ENCODE measurements around the gene C4orf33.
"Not testable (repeated sequence)": the region's sequence is repeated elsewhere in the genome, so short reads cannot be mapped to it uniquely, and the experiment has no call there.

C4orf33 gene, protein sequence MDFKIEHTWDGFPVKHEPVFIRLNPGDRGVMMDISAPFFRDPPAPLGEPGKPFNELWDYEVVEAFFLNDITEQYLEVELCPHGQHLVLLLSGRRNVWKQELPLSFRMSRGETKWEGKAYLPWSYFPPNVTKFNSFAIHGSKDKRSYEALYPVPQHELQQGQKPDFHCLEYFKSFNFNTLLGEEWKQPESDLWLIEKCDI

DNA sequence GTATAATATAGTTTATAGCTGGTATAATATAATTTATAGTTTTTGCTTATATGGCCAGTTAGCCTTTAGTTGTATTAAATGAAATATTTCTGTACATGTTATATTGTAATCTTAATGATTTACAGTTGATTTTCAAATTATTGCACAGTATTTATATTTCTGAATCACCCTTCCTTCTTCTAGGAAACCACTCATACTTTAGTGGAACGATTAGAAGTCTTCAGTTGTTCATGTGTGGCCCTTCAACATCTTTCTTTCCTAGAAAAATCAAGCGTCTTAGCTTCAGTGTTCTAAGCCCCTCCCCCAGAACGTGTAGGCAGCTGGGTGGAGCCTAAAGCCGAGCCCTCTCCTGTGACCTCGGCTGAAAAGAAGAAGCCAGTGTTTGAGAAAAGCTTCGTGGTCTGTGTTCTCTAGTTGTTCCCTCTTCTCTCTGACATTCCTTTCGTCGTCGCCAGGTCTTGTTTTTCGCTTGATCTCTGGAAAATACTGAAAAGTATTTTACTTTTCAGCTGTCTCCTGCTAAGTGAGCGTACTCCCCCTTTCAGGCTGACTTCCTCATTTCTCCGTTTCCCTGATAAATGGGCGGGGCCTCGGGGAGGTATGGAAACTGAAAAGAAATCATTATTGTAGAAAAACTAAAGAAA, at the start of gene C4orf33:
TSS of gene C4orf33 (plus strand) at position 342 of the 644 bp plus-strand sequence. CDS start 6,459 bp downstream, outside the sequence.
- DNase-seq, result peak; percentile 91

DNA sequence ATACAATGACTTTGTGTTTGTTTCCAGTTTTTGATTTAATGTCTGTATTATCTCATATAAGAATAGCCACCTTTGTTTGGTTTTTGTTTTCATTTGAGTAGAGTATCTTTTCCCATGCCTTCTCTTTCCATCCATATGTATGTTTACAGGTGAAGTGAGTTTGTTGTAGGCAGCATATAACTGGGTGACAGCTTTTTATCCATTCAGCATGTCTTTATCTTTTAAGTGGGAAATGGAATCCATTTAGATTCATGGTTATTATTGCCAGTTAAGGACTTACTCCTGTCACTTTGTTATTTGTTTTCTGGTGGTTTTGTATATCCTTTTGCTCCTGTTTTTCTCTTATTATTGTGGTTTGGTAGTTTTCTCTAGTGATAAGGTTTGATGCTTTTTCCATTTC, 36.9 kb upstream of the C4orf33 start:
- DNase-seq, result no peak

DNA sequence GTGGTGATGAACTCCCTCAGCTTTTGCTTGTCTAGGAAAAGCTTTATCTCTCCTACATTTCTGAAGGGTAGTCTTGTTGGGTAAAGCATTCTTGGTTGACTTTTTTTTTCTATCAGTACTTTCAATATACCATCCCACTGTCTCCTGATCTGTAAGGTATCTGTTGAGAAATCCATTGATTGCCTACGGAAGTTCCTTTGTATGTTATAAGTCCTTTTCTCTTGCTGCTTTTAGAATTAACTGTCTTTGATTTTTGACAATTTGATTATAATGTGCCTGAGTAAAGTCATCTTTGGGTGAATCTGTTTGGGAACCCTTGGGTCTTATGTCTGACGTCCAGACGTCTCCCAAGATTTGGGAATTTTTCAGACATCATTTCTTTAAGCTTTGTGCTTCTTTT, 33.4 kb upstream of the C4orf33 start:
- no peak for DNase-seq

DNA sequence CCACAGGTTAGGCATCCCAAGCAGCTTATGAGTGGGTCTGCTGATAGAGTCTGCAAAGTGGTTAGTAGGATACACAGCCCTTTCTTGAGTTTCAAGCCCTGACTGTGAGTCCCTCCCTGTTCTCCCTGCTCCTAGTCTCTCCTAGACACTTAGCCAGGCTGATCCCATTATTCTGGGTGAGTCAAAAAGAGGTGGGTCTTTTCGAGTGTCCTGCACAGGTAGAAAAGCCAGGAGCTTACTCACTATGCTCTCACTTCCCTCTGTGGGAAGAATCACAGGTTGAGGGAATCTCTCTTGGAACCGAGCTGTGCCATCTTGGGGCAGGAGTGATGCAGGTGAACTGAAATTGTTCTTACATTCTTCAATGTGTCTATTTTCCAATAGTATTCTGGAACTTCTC, 32.3 kb upstream of the C4orf33 start:
- no peak for DNase-seq

DNA sequence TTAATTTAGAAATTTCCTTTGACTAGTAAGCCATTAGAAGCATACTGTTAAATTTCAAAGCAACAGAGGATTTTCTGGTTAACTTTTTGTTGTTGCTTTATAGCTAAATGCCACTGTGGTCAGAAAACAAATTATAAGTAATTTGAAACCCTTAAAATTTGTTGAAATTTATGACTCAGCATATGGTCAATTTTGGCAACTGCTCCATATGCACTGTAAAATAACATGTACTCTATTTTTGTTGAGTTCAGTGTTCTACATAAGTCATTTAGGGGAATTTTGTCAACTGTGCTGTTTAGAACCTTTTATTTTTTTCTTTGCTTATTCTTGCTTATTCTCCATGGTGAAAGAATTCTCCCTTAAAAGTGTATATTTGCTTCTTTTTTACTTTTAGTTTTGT, 31.2 kb upstream of the C4orf33 start:
- no peak for DNase-seq

DNA sequence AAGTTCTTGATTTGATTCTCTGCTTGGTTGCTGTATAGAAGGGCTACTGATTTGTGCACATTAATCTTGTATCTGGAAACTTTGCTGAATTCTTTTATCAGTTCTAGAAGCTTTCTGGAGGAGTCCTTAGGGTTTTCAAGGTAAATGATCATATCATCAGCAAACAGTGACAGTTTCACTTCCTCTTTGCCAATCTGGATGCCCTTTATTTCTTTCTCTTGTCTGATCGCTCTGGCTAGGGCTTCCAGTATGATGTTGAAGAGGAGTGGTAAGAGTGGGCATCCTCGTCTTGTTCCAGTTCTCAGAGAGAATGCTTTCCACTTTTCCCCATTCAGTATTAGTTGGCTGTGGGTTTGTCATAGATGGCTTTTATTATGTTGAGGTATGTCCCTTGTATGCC, 26.4 kb upstream of the C4orf33 start:
- not testable (repeated sequence) for DNase-seq

DNA sequence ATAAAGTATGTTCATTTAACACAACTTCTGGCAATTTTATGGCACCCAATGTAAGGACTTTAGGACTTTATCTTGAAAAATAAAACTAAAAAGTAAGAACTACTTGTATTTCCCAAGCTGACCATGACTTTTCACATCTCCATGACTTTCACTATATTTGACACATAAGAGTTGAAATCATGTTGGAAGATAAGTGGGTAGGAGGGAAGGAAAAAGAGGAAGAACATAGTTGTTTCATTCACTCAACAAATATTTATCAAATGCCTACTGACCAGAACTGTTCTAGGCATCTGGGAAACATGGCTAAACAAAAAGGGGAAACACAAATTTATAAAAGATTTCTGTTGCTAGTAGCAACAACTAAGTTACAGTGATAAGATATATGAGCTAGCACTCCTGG, 18.6 kb upstream of the C4orf33 start:
- DNase-seq, result peak; percentile 60

DNA sequence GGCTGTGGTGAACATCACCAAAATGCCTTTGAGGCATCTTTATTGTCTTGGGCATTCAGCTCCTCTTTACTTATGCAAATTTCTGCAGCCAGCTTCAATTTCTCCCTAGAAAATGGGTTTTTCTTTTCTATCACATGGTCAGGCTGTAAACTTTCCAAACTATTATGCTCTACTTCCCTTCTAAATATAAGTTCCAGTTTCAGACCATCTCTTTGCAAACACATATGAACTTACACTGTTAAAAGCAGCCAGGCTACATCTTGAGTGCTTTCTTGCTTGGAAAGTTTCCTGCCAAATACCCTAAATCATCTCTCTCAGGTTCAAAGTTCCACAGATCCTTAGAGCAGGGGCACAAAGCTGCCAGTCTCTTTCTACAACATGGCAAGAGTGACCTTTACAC, 15.8 kb upstream of the C4orf33 start:
- DNase-seq, result peak; percentile 37

DNA sequence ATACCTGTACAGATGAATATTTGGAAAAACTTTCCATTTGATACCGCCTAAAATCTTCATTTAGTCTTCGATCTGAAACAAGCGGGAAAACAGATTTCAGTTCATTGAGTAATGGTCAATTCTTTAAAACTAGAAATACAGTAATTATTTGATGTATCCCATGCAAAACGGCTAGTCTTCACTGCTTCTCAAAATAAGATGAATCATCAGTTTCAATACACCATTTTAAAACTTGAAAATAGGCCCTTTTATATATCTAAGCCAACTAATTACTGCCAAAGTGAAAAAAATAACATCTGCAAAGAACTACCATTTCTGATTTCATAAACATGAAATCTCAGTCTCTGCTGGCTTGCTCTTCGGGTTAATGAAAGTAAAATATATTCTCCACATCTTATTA, 13.7 kb upstream of the C4orf33 start:
- DNase-seq, result no peak

DNA sequence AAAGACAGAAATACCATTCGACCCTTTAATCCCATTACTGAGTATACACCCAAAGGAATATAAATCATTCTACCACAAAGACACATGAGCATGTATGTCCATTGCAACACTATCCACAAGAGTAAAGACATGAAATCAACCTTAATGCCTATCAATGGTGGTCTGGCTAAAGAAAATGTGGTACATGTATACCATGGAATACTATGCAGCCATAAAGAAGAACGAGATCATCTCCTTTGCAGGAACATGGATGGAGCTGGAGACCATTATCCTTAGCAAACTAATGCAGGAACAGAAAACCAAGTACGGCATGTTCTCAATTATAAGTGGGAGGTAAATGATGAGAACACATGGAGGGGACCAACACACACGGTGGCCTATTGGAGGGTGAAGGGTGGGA, 10.5 kb upstream of the C4orf33 start:
- no peak for DNase-seq

DNA sequence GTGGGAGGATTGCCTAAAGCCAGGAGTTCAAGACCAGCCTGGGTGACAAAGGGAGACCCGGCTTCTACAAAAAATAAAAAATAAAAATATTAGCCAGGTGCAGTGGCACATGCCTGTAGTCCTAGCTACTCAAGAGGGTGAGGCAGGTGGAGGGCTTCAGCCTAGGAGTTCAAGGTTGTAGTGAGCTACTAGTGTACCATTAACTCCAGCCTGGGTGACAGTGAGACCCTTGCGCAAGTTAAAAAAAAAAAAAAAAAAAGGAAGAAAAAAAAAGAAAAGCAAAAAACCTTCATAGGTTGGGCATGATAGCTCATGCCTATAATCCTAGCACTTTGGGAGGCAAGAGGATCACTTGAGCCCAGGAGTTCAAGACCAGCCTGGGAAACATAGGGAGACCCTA, 8.4 kb upstream of the C4orf33 start:
- DNase-seq, result no peak

DNA sequence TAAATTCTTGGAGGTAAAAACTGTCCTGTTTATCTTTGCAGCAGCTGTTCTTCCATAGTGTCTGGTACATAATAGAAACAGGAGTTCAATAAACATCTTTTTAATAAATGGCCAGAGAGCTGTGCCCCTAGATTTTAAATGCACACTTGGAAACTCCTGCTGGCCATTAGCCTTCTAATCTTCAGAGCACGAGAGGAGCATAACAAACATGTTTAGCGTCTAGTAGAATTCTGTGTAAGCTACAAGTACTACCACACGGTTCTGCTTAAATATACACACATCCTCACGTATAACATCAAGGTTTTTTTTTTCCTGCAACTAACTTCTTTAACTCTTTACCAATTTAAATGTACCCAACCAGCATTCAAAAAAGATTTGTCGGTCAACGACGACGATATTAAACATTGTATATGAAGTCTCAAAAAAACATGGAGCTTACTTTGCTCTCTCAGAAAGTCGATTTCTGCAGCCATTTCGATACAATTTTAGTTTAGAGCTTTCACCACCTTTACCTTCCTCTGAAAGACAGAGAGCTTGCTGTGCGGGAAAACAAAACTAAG, 3.2 kb upstream of the C4orf33 start:
- no peak for DNase-seq

DNA sequence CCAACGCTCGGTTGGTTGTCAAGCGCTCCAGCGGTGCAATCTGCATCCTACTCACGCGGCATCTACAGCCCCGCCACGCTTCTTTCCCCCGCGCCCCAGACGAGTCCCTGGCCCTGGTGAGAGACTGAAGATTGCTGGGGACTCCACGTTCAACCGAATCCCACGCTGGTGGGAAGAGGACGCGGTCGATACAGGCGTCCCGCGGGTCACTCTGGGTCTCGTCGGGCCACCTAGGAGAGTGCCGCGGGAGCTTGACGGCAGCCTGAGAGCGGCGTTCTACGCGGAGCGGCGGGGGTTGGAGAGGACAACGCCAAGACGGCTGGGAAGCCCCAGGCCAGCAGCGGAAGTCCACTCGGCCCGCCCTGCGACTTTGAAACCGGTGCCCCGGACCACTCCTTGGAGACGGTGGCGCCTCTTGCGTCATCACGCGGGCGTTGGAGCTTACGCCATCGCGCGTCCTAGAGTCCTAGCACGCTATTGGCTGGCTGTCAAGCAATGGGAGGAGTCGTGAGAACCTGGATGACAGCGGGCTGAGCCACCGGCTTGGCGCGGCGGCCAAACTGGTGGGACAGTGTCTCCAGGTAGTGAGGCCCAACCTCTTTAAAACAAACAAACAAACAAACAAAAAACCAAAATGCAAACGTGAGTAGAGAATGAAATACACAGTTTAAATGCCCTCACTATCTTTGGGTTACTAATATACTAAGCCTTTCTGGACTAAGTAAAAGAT, 2.6 kb upstream of the C4orf33 start, which contains the start of gene SCLT1:
TSS of gene SCLT1 (minus strand) at position 349 of the 730 bp plus-strand sequence. CDS start 436 bp downstream, outside the sequence.
- DNase-seq, result peak; percentile 100

DNA sequence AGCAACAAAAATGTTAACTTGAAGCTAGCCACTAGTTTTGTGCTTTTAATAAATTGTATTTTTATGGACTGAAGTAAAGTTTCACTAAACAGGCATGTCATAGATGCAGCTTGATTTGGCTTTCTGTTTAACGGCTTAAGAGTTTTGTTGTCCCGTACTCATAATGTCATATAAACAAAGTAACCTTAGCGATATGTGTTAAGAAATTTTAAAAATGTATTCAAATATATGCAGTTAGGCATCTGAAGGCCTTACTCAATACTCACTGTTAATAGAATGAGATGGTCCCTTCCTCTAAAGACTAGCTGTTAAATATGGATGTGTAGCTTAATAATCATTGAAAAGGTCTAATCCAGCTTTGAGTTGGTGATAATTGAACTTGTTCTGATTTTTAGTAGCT, 1.6 kb upstream of the C4orf33 start:
- DNase-seq, result no peak

DNA sequence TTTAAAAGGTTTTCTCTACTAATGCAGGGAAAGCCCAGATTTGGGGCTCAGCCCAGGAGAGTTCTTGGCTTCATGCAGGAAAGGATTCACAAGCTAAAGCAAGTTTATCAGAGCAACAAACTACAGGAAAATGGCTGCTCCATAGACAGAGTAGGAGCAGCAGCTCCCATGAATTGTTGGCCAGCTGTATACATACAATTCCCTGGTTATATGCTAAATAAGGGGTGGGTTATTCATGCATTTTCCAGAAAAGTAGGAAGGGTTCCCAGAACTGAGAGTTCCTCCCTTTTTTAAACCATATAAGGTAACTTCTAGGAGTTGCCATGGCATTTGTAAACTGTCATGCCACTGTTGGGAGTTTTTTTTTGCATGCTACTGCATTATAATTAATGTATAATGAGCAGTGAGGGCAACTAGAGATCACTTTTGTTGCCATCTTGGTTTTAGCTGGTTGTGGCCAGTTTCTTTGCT, 2.6 kb downstream of the C4orf33 start:
- no peak for DNase-seq

DNA sequence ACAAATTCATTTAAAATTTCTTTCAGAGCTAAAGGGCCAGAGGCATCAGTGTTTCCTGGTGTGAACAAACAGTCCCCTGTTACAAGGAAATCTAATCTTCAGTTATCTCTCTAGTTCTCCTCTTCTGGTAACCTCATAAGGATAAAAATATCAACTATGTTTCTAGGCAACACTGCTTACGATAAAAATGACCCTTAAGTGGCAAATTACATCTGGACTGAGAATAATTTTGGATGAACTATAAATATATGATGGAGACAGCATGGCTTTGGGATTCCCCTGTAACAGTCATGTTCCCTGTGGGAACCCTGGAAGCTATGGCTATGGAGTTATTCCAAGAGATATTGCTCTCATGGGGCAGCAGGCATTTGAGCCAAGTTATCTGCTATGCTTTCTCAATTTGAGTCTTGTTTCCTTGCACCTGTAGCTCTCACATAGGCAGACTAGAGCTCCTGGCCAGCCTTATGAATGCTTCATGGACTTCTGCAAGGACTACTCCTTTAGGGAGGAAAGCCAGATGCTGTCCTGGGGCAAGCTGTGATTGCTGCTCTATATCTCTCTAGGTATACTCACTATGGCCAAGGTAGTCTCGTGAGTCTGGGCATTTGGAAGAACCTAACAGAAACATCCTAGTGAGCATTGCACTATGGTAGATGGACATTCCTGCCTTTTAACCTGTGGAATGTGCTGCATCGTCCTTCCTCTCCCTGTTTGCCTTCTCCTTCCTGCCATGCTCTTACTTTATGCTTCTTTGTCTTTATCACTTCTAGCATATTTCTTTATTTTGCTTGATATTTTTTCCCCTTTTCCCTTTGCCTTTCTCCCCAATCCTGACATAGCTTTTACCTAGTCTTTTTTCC, 14.2 kb downstream of the C4orf33 start:
- no peak for DNase-seq

DNA sequence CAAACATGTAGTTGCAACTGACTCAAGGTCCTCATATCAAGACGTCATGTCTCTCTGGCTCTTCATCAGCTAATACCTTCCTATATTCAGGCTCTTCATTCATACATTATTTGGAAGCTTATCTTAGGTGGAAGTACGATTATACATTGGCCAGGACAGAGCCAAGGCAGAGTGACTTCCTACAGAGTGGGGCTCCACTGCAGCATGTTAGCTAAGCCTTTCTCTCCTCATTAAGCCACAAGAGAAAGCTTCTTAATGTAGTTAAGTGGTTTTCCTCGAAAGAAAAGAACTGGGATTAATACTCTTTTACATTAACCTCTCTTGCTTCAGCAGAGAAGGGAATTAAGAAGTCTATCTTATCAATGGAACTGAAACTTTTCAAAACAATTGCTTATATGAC, 15.0 kb downstream of the C4orf33 start:
- no peak for DNase-seq

DNA sequence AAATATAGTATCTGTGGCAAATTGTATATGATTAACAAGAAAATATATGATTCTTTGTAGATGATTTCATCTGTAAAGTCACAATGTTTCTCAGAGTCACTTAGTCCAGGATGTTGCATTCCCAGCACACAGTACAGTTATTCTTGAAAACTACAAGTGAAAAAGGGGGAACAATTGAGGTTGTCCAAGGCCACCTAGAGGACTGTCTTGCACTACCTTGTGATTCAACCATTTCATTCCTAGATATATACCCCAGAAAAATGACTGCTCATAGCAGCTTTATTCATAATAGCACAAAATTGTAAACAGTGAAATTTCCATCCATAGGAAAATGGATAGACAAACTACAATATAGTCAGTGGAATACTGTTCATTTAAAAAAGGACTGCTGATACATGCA, 16.0 kb downstream of the C4orf33 start:
- DNase-seq, result no peak

DNA sequence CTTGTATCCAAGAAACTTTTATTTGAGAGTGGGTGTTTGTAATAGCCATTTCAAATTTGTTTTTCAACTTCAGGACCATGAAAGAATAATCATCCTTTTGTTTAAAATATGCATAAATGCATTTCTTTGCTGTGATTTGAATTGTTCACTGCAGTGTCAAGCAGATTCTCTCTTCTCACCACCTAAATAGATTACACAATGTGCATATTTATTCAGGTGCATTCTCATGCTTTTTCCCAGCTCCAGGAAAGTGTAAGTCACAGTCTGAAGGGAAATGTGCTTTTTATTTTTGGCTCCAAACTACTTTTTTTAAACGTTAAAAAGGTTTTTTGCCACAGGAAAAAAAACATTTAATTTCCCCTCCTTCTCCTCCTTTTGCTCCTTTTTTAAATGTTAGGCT, 17.5 kb downstream of the C4orf33 start:
- no peak for DNase-seq

DNA sequence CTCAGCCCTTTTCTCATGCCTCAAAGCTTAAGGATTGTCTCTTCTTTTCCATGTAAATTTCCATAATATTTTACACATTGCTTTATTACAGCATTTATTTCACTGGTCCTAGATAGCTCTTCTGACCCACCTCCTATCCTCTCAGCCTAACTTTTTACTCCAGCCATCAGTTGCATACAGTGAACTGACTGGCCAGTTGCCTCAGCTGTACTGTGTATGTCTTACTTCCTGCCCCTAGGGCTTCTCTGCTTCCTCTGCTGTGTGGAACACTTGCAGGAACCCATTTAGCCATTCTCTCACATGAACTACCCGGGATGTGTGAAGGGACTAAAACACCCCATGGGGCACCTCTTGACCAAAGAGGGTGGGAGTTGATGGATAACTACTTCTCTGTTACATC, 18.0 kb downstream of the C4orf33 start:
- DNase-seq, result no peak

DNA sequence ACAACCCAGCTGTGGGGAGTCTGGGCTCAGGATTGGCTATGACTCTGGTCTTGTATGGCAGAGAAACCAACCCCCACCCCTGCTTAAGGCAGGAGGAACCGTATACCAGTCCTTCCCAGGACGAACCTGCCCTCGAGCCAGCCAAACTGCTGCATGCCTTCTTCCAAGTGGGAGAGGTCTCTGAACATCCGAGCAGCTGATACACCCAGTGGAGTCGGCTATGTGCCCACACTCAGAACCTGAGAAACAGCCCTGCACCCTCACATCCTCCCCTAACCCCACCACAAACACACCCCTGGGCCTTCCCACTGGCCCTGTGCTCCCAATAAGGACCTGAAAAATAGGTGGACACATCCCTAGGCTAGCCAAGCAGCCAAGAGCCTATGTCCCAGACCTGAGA, 21.8 kb downstream of the C4orf33 start:
- no peak for DNase-seq

DNA sequence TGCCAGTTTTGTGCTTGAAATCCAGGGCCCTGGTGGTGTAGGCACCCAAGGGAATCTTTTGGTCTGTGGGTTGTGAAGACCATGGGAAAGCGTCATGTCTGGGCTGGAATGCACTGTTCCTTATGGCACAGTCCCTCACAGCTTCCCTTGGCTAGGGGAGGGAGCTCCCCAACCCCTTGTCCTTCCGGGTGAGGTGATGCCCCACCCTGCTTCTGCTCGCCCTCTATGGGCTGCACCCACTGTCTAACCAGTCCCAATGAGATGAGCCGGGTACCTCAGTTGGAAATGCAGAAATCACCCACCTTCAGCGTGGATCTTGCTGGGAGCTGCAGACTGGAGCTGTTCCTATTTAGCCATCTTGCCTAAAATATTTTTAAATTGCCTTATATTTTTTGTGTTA, 30.7 kb downstream of the C4orf33 start:
- not testable (repeated sequence) for DNase-seq

DNA sequence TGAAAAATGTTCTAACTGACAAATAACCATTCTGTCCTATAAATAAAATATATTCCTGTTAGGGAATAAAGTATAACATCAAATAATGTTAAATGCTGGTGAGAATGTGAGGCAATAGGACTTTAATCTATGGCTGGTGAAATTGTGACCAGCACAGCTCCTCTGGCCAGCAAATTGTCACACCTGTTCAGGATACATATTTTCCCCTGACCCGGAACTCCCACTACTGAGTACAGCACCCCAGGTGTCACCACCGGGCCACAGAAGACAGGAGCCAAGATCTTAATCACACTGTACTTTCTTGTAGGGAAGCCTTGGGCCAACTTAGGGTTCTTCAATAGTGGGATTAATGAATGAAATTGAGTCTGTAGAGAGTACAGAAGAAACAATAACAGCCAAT, 33.2 kb downstream of the C4orf33 start:
- no peak for DNase-seq

Data from inflammatory macrophage treated with lipopolysaccharide for 4 hours (primary cell).